SKM-1 (cell line): ENCODE measurements around the gene KRI1.
"Not testable (repeated sequence)": the region's sequence is repeated elsewhere in the genome, so short reads cannot be mapped to it uniquely, and the experiment has no call there.

ENCODE experiments used
- DNase-seq: peaks from one replicate; lab custom pipeline; 2025; ENCODE audit not compliant: unreplicated experiment; lab: John Stamatoyannopoulos, UW

KRI1 gene

GRCh38 chr19:10575011-10575716, 9.4 kb upstream of the KRI1 start:
- no peak for DNase-seq

- DNase-seq: no peak
Measured at GRCh38 chr19:10574462-10574861, 8.7 kb upstream of the KRI1 start.

- DNase-seq: not testable (repeated sequence)
Measured at GRCh38 chr19:10573793-10574192, 8.0 kb upstream of the KRI1 start.

GRCh38 chr19:10568826-10569651, 3.2 kb upstream of the KRI1 start, which contains the start of gene CDKN2D:
Gene CDKN2D, minus strand, starts transcription at chr19:10568979. Its CDS starts 326 bp downstream, at chr19:10568653.
- peak; percentile 92 for DNase-seq

- no peak for DNase-seq
Measured at GRCh38 chr19:10568062-10568825, 2.4 kb upstream of the KRI1 start.

- DNase-seq: no peak
Measured at GRCh38 chr19:10567656-10568055, 1.8 kb upstream of the KRI1 start.

GRCh38 chr19:10566658-10567410, 1.0 kb upstream of the KRI1 start:
- DNase-seq: peak; percentile 47

GRCh38 chr19:10566408-10566657, 523 bp upstream of the KRI1 start:
- no peak for DNase-seq

- no peak for DNase-seq
Measured at GRCh38 chr19:10565028-10565566, 713 bp downstream of the KRI1 start.

- DNase-seq: no peak
Measured at GRCh38 chr19:10562609-10563008, 3.2 kb downstream of the KRI1 start.

GRCh38 chr19:10560154-10560553, 5.7 kb downstream of the KRI1 start:
- DNase-seq: no peak

GRCh38 chr19:10557603-10558197, 8.1 kb downstream of the KRI1 start:
- no peak for DNase-seq

- DNase-seq: no peak
Measured at GRCh38 chr19:10555610-10555973, 10.2 kb downstream of the KRI1 start.

- no peak for DNase-seq
Measured at GRCh38 chr19:10554760-10555609, 10.8 kb downstream of the KRI1 start.

GRCh38 chr19:10553943-10554381, 11.8 kb downstream of the KRI1 start:
- DNase-seq: no peak

- DNase-seq: no peak
Measured at GRCh38 chr19:10553087-10553667, 12.6 kb downstream of the KRI1 start.

GRCh38 chr19:10552510-10553053, 13.2 kb downstream of the KRI1 start:
- no peak for DNase-seq

GRCh38 chr19:10551698-10552301, 14.0 kb downstream of the KRI1 start:
- no peak for DNase-seq
